GM21717 (cell line): Measurements from ENCODE around the gene STX8.
"Not testable (repeated sequence)": the region's sequence is repeated elsewhere in the genome, so short reads cannot be mapped to it uniquely, and the experiment has no call there.

Experiments used
- ATAC-seq: cut with Tn5 transposase; IDR thresholded peaks from one replicate; pipeline ENCODE4 v1.9.1; 2021; ENCODE audit warnings: mild to moderate bottlenecking, moderate library complexity; ENCODE audit not compliant: unreplicated experiment

The STX8 gene

DNA sequence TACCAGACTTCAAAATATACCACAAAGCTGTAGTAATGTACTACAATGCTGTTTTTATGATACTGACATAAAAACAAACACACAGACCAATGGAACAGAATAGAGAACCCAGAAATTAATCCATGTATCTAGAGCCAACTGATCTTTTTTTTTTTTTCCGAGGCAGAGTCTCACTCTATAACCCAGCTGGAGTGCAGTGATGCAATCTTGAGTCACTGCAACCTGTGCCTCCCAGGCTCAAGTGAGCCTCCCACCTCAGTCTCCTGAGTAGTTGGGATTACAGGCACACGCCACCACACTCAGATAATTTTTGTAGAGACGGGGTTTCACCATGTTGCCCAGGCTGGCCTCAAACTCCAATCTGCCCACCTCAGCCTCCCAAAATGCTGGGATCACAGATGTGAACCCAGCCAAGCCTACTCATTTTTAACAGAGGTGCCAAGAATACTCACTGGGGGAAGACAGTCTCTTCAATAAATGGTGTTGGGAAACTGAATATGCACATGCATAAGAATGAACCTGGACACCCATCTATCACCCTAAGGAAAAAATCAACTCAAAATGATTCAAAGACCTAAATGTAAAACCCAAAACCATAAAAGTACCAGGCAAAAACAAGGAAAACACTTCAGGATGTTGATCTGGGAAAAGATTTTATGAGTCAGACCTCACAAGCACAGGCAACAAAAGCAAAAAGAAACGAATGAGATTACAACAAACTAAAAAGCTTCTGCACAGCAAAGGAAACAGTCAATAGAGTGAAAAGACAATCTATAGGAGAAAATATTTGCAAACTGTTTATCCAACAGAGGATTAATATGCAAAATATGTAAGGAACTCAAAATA is 63.1 kb downstream of the STX8 start:
- no peak for ATAC-seq

DNA sequence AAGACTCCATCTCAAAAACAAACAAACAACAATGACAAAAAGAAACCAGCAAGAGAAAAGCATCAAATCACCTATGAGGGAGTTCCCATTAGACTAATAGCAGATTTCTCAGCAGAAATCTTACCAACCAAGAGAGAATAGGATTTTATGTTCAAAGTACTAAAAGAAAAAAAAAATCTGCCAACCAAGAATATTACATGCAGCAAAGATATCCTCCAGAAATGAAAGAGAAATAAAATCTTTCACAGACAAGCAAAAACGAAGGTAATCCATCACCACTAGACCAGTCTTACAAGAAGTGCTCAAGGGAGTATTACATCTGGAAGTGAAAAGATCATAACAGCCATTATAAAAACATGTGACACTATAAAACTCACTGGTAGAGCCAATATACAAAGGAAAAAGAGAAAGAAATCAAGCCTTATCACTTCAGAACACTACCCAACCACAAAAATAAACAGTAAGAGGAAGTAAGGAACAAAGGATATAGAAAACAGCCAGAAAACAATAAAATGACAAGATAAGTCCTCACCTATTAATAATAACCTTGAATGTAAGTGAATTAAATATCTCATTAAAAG is 66.3 kb downstream of the STX8 start:
- no peak for ATAC-seq

DNA sequence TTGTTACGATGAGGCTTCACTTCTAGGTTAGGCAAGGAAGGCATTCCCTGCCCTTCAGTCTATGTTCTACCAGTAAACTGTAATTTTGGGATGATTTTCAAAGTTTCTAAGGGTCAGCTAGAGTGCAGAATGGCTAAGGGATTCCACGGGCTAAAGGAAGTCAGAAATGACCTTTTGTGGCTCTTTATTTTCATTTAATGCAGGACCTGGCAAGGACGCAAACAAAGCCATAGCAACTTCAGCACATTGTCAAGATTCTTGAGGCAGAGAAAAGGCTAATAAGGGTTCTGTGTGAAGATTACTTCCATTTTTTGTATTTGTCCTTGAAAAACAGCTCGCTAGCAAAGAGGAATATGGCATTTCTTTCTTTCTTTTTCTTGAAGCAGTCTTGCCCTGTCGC is 76.6 kb downstream of the STX8 start:
- no peak for ATAC-seq

DNA sequence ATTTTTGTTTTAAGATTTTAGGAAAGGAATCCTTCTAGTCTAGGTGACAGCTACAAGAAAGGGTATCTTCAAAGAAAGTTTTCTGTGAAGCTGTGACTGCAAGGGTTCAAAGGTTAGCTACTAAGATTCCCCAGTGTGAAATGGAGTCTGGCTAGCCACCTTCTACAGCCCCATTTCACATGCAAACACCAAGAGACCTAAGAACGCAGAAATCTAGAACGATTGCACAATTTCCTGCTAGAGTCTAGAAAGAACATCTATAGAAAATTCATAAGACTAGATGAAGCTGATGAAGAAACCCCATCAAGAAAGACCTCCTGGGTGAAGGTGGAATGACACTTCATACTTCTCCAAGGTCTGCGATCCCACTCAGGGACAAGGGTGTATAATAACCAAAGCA is 77.1 kb downstream of the STX8 start:
- ATAC-seq, result no peak

DNA sequence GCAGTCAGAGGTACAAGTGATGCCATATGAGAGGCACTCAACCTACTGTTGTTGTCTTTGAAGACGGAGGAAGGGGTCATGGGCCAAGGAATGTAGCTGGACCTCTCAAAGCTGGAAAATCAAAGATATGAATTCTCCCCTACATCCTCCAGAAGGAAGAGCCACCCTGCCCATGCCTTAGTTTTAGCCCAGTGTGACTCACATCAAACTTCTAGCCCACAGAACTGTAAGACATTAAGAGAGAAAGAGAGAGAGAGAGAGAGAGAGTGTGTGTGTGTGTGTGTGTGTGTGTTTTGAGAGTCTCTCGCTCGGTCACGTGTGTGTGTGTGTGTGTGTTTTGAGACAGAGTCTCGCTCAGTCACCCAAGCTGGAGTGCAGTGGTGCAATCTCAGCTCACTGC is 87.1 kb downstream of the STX8 start:
- ATAC-seq, result no peak

DNA sequence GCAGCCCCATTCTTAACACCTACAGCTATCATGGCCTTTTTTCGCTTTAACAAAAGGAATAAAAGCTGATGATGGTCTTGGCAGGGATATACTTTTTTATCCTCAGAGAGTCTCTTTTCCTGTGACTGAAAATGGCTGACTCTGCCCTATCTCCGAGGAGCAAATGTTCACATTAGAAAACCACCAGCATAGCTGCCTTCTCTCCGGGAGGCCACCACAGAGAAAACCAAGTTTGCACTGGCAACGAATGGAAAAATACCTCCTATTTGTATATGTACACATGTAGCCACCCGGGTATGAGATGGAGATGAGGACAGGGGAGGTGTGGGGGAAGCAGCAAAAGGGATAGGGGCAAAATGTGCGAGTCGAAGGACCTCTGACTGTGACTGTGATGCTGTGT is 88.2 kb downstream of the STX8 start:
- ATAC-seq, result no peak

DNA sequence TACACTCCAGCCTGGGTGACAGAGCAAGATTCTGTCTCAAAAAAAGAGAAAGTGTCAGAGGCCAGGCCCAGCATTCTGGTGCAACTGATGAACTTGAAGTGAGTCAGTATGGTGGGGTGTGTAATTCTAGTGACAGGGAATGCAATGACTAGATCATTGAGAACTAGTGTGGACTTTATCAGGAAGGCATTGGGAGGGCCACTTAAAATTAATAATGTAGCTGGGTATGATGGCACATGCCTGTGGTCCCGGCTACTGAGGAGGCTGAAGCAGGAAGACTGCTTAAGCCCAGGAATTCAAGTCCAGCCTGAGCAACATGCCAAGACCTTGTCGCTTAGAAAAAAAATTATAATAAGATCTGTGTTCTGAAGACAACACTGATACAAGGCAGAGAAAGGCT is 90.8 kb downstream of the STX8 start:
- no peak for ATAC-seq

DNA sequence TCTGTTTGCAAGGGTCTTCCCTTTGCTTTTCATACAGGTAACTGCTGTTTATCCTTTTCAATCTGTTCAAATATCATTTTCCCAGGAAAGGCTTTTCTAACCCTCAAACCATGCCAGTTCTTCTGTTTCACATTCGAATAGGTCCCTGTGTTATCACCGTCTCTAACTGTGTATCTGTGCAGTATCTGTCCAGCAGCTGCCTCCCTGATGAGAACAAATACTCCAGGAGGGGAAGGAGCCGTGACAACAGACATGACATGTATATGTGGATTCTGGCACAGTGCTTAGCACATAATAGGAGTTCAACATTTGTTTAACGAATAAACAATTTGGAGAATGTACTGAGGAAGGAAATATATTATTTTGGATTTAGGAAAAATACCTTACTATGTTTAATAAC is 95.7 kb downstream of the STX8 start:
- ATAC-seq, result no peak

DNA sequence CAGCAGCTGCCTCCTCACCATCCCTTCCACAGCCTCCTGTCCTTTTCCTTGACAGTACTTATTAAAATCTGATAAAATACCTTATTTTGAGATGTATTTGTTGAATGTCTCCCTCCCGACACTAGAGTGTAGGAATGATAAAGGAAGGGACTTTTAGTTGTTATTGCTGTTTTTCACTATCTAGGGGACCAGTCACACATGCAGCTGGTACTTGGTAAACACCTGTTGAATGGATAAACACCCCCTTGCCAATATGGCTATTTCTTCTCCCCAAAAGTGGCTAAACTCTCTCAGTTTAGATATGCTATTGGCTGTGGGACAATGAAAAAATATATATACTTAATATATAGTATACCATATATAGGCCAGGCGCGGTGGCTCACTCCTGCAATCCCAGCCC is 96.7 kb downstream of the STX8 start:
- ATAC-seq, result no peak

DNA sequence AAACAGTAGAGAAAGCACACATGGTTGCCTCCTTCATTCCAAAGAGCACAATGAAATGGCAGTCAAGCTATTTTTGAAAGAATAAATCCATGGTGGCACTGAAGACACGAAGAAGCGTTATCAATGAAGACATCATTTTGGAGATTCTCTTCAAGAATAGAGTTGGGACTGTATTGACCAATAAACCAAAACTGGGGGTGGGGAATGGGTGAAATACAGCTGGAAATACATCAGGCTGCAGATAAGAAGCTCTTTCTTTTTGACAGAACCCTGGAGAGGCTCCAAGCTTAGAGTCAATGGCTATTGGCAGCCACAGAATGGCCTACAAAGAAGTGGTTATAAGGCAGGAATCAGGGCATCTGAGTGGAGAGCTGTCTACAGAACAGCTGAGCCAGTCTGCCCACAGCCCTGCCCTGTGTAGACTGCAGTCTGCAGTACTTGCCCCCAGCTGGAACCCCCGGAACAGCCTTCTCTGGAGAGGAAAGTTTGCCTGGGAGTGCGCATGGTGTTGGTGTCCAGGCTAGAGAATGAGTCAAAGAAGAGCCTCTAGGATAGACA is 100.4 kb downstream of the STX8 start:
- no peak for ATAC-seq

DNA sequence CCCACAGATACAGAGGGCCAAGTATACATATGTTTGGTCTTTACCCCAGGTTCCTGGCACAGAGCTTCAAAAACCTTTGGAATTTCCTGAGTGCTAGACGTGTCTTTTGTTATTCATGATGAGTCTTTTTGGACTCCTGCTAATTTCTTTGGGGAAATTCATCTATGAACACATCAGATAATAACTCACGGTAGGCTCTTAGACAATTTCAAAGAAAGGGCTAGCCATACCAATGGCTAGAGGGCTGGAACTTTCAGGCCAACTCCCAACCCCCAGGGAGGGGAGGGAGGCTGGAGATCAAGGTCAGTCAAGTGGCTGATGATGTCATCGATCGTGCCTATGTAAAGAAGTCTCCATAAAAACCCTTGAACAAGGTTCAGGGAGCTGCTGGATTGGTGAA is 101.9 kb downstream of the STX8 start:
- no peak for ATAC-seq

DNA sequence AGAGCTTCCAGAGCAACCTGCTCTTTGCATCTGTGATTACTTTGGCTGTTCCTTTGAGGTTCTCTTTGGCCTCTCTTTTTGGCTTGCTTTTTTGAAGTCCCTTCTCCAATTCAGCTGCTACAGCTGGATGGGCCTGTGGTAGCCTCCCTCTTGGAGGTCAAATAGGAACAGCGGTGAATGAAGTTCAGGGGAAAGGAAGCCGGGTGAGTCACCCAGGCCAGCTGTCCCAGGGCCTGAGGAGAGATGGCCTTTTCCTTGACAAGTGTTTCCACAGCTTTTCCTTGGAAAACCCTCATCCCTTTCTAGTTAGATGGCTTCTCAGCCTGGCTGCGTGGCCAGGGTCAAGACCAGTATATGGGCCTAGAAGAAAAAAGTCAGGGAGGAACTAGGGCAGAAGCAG is 103.1 kb downstream of the STX8 start:
- no peak for ATAC-seq

DNA sequence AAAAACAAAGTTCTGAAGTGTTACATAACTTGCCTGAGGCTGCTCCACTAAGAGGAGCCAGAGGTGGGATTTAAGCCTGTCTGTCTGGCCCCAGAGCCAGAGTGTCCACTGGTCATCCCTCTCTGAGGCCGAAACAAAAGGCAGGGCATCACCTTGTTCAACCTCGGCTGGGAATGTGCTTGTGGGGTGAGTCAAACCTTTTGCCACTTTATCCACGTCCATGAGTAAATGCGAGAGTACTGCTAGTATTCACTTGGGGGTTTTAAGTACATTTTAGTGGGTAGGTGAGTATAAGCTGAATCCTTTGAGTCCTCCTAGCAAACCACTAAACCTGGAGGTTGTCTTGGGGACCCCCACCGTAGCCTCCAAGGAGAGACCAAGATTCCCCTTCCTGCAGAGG is 103.5 kb downstream of the STX8 start:
- ATAC-seq, result no peak

DNA sequence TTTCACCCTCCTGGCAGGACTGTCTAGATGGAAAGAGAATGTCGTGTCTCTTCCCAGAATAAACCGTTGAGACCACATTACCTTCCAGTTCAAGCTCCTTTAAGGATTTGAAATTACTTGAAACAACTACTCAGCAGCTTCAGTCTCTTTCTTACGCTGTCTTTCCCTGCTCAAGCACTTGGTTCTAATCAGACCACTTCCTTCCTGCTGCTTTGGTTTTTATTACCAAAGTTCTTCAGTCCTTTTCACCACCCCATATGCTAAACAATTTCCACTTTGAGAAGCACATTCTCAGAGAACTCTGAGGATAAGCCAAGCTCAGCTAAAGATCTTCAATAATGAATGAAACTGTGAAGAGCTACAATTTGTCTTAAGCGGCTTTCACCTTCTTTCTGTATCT is 105.4 kb downstream of the STX8 start:
- no peak for ATAC-seq

DNA sequence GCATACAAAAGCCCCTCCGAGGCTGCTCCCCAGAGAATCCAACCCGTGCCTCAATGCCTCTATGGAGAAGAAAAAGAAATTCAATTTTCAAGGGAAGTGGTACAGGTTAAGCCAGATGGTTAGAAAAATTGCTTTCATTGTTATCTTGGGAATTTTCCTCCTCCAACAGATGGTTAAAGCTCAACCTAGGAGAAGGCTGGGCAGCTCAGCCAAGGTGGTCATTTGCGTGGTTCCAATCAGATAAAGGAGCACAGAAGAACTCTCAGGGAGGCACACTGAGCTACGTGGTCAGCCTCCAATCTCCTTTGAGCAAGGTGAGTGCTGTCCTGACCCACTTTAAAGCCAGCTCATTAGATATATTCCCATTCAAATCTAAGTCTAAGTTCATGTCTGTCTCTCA is 106.7 kb downstream of the STX8 start:
- no peak for ATAC-seq

DNA sequence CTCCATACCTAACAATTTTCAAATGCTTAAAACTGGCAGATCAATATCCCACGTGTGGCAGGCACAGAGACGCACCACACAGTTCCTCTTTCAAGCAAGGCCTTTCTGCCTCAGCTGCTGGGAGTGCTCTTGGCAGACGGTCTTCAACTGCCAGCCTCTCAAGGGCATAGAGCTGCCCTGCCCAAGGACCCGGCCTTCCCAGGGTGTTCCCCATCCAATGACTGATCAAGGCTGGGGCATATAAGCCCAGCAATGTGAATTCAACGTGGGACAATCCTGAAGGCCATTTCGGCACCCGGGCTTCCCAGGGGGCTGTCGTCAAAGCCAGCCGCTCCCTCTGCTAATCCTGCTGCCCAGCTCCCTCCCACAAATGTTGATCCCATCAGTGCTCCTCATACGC is 107.1 kb downstream of the STX8 start:
- no peak for ATAC-seq

DNA sequence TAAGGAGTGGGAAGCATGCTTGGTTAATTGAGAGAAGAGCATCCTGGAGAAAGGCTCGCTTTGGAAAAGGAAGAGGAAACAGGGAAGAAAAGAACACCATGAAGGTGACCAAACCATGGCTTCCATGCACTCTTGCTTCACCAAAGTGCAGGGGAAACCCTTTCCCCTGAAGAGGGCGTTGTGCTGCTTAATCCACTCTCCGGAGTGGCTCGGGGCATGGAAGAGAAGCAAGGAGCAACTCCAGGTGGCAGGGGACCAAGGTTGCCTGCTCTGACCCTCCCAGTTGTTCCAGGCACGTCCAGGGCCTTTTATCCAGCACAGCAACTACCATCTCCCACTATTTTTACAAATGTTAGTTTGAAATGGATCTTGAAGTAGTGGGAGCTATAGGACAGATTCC is 108.1 kb downstream of the STX8 start:
- no peak for ATAC-seq

DNA sequence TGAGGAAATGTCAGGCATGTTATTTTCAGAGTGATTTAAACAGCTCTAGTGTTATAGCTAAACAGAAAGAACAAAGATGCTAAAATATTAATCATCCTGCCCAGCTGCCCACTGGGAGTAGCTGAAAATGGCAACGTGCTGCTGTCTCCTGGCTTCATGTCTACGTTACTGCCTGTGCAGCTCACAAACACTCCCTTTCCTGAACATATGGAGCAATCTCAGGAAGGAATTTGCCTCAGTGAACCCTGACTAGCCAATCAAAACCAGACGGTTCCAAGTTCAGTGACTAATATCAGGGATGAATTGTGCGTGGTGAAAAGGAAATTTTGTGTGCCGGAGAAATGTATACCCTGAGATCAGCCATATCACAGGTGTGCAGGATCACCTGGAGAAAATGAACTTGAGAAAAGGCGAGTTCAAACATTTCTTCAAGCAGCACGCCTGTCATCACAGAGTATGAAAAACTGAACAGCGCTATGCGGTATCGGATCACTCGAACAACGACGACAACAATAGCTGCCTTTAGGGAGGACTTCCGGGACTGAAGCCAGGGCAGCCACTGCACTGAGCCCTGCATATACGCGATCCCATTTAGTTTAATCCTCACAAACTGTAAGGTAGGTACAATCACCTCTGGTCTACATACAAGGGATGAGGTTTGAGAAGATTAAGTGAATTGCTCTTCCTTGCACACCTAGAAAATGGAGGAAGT is 110.3 kb downstream of the STX8 start:
- no peak for ATAC-seq

DNA sequence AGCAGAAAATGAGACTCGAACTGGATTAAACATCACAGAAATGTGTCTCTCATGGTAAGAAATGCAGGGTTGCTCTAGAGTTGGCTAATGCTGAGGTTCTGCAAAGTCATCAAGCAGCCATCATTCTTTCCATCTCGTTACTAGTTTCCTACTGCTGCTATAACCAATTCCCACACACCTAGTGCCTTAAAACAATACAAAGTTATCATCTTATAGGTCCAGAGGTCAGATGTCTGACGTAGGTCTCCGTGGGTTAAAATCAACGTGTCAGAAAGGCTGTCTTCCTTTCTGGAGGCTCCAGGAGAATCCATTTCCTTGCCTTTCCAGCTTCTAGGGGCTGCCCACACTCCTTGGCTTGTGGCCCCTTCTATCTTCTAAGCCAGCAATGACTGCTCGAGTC is 118.6 kb downstream of the STX8 start:
- no peak for ATAC-seq

DNA sequence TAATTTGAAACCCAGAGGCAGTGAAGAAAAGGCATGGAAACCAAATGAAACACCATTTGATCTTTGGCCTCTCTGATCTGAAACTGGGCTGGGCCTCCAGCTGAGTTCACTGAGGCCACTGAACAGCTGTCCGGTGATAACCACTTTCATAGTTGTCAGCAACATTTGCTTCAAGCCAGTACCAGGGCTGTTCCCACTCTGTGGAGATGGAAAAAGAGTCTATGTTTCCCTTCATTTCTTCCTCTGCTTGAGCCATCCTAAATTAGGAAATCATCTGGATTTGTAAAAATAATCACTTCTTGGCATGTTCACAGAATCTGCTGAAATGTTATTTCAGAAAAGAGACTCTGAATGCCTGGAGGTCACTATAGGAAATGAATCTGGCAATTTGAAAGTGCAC is 119.3 kb downstream of the STX8 start:
- ATAC-seq, result no peak

DNA sequence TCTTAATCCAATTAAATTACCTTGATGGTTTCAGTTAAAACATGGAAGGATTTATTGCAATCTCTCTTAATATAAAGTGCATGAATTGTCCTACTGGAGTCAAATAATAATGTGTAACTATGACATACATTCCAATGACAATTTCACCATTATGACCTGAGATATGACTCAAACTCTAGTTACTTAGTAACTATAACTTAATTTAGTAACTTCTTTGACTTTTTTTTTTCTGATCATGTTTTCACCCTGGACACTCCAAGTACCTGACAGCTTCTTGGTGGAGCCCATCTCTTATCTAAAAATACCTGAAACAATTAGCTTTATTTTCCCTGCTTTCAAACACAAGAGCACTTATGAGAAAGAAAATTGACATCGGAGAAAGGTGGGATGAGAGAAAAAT is 123.7 kb downstream of the STX8 start:
- ATAC-seq, result no peak

DNA sequence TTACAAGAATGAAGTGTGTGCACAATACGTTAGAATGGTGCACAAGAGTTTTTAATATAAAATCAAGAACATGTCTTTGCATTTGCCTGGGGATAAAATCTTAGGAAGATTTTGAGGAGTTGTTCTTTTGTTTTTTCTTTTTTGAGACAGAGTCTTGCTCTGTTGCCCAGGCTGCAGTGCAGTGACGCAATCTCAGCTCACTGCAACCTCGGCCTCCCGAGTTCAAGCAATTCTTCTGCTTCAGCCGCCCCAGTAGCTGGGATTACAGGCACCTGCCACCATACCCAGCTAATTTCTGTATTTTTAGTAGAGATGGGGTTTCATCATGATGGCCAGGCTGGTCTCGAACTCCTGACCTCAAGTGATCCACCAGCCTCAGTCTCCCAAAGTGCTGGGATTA is 128.3 kb downstream of the STX8 start:
- ATAC-seq, result not testable (repeated sequence)
